Stimulated activated CD8-positive, alpha-beta memory T cell treated with anti-CD3 and anti-CD28 coated beads, Interleukin-12 subunit alpha, Interleukin-12 subunit beta, amount 100 ng/mL, for 1 hour (primary cell): ENCODE data around the gene RAPGEF3.

Experiments used
- DNase-seq: peaks from one replicate; pipeline ENCODE4 v3.0.0-alpha.2; 2020; ENCODE audit warnings: low read depth

The RAPGEF3 gene

DNA sequence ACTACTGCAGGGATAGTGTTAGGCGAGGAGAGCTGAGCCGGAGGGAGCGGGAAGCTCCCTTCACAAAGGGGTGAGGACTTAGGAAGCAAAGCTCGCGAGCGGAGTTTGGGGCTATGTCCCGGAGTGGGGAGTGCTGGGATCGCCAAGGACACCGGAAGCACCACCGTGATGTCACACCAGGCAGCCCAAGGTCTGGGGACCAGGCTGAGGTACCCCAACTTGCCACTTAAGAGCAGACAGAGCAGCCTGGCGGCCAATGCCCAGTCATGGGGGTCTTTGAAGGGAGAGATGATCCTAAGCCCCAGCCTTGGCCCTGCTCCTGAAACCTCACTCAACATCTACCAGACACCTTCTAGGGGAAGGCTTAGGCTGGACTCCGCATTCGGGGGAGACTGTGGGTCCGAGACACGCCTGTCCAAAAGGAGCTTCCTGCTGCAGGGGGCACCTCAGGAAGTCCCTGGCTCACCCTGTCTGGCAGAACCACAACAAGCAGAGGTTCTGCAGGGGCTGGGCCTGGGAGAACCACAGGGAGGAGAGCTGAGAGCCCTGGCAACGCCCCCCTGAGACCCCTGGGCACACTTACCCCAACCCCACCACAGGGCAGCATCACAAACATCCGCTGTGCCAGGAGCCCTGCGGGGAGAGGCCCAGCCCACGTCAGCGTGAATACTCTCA lies 32.1 kb upstream of the RAPGEF3 start:
- DNase-seq: no peak

DNA sequence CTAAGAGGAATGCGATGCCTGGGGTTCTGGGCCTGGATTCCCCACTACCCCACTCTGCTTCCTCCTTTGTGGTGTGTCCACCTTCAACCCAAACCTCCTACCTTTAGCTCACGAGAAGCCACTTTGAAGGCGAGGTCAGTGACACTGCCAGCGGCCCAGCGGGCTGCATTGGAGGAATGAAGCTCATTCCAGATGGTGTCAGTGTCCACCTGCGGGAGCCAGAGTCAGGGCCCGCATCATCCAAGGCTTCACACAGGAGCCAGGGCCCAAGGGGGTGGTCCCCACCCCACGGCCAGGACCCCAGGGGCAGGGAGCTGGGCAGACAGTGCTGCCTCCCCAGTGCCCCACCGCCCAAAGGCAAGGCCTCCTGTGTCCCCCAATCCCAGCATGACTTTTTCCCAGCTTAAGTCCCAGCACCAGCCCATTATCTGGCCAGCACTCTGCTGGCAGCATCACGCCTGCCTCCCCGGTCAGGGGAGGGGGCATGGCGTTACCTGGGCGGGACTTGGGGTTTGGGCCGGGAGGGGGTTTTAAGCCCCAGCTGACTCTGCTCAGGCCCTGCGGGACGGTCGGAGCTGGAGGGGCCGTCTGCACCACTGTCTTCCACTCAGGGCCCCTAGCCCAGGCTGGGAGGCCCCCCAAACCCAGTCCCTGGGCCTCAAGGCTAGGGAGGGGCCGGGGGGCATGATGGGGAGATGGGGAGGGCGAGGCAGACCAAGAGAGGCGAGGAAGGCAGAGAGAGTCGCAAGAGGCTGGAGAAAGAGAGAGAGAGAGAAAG lies 31.2 kb upstream of the RAPGEF3 start:
- no peak for DNase-seq

DNA sequence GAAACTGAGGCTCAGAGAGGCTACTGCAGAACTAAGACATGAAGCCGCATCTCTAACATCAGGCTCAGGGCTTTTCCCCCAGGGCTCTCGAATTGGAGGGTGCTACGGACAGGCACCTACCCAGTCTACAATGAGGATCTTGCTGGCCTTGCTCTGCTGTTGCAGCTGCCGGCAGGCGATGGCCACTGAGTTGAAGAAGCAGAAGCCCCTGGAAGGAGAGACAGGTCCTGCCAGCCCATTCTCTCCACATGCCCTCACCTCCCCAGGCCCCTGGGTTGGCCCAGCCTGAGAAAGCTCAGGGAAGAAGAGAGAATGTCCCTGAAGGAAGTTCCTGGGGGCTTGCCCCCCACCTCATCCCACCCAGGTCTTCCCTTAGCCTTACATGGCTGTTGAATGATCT lies 30.5 kb upstream of the RAPGEF3 start:
- no peak for DNase-seq

DNA sequence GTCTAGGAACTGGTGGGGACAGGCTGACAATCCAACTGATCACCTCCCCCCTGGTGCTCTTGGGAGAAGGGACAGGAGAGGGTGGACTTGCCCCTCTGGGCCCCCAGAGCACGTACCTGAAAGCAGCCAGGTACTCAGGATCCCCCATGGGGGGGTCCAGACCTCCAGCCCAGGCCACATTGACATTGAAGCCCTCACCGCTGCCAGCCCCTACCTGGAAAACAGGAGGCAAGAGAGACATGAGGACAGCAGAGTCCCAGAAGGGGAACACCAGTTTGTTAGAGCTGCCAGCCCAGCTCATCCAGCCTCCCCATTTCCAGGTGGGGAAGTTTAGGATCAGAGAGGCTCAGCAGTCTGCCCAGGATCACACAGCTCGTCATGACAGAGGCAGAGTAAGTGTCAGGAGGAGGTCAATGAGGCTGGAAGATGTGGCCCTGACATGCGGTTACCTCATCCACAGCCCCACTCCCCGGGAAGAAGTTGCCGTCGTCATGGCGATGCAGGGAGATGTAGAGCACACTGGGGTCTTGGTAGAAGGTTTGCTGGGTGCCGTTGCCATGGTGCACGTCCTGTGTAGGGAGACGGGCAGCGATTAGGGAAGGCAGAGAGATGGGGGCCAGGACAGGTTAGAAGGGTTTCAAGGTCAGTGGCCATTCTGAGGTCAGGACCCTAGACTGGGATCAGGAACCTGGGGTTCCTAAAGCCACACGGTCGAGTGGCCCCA lies 29.1 kb upstream of the RAPGEF3 start:
- DNase-seq: no peak

DNA sequence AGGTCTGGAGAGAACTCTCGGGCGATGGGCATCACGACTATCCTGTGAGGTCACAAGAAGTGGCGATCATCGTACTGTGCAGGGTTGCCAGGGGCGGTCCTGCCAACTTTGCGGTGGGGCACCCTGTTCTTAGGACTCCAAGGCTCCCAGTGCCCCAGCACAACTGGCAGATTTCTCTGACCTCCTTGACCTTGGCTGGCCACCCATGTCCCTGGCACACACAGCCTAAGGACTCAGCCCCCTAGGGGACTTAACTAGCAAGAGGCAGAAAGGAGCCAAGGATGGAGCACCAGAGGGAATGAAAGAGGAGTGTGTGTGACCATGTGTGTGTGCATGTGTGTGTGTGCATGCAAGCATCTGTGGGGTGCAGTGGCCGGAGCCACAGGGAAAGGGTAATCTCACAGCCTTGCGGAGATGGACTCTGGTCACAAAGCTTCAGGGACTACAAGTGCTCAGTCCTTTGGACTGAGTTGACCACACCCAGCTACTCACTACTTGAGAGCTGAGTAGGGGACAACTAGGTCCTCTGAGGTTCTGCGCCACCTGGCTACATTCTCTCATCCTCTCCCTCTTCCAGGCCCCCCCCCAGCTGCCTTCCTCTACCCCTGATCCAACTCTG lies 28.1 kb upstream of the RAPGEF3 start:
- no peak for DNase-seq

DNA sequence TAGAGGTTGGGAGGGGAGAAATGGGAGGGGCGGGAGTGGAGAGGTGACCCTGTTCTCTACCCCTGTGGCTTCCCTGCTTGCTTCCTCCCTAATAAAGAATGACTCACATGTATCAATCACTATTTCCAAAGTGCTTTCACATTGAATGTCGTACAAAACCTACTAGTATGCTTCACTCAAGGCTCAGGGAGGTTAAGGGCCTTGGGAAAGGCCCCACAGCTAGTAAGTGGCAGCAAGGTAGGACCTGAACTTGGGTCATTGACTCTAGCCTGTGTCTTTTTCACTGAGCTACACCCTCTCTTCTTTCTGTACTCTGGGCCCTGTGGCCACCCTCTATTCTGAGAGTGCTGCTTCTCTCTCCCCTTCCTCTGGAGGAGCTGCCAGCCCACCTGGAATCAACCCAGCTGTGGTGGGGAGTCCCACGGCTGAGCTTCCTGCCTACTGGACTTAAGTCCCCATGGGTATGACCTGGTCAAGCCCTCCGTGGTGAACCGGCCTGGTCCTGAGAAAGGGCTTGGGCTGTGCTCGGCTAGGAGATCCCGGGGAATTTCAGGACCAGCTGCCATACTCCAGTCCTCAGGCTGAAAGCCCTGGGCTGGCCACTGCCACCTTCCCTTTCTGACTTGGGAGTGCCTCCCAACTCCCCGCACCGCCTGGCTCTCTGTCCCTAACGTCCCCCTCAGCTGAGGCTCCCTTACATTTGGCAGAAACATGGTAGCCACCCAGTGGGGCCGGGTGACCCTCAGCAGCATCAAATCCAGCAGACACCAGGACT lies 27.4 kb upstream of the RAPGEF3 start:
- DNase-seq: no peak

DNA sequence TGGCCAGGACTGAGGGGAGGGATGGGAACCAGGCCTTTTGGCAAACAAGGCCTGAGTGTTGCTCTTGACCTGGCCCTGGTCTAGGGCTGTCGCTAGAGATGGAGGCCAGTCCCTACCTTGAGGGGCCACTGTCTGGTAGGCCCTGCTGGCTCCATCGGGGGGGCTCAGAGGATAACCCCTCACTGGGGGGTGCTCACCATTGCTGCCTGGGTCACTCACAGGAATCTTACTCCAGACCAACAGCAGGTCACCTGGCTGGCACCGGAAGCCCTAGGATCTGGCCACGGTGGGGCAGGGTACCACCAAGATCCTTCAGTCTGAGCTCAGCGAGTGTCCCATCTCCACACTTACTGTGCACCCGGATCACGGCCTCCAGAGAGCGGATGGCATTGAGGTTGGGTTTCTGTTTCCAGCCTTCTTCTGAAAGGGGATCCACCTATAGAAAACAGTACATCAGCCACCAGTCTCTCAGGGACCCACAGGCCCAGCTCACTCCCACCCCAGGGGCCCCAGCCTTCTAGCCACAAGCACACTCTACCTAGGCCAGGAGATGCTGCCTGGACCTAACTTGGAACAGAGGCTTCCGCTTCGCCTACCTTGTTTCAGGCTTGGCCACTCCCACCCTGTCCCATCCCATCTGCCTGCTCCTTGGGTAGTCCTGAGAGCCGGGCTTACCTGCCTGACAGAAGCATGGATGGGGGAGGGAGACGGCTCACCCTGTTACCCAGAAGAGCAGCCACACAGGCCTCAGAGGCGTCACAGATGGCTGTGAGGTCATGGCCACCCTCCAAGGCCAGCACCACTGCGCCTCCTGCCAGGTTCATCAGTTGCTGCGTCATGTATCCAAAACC lies 26.6 kb upstream of the RAPGEF3 start:
- DNase-seq: no peak

DNA sequence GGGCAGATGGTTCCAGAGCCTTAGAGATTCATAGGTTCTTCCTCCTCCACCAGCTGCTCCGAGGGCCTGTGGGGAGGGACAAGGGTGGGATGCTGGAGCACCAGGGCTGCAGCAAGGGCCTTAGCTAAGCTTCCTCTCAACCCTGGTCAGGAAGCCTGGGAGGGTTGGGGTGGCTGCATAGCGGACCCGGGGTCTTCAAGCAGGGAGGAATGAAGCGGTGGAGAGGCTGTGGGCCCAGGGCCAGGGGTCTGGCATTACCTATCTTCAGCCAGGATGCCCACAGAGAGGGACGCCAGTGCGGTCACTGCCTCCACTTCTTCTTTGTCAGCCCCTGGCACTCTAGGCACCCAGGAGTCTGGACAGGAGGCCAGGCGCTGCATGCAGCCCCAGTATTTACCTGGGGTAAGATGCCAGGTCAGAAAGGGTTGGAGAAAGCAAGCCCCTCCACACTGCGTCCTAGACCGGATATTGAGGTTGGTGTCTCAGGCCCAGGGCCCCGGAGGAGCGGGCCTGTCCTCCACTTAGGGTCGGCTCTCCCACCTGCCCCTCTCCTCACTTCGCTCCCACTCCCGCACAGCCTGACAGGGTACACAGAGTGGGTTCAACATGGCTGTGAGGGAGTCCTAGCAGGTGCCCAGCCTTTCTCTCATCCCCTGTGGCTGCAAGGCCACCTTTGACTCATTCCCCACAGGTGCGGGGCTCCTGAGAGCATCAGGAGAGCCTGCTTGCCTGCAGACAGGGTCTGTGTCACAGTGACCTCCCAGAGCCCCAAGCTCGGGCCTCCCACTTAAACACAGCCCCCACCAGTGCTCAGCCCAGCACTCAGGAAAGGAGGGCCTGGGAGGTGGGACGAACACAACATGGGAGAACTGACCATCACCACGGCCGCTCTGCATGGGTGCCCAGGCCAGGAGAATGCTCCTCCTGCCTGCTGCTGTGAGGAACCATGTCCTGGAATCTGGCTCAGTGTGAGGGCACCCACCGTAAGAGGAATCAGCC lies 25.4 kb upstream of the RAPGEF3 start:
- no peak for DNase-seq

DNA sequence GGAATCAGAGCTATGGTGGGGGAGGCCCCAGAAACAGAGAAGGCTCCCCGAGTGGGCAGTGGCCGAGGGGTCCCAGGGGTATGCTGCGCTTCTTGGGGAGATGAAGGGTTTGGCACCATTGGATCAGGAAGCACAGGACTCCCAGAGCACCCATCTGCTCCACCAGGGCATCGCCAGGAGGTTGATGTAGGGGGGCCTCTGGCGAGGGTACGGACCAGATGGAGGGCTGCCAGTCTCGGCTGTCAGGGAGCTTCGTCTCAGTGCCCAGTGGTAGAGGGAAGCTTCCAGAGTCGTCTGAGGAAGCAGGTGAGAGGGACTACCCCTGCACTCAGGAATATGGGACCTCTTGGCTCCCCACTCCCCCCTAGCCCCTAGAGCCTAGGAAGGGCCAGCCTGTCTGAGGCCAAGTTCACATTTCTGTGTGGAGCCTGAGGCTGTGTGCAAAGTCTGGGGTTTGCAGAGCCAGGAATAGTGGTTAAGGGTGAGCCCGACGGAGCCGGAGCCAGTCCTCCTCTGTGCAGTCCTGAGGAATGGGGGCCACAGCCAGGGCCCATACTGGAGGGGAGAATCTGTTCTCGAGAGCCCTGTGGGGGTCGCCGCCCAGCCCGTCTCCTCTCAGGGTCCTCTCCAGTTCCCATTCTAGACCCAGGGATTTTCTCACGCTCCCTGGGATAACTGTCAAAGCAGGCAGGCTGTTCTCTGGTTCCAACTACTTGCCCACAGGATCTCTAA lies 24.5 kb upstream of the RAPGEF3 start:
- DNase-seq: no peak

DNA sequence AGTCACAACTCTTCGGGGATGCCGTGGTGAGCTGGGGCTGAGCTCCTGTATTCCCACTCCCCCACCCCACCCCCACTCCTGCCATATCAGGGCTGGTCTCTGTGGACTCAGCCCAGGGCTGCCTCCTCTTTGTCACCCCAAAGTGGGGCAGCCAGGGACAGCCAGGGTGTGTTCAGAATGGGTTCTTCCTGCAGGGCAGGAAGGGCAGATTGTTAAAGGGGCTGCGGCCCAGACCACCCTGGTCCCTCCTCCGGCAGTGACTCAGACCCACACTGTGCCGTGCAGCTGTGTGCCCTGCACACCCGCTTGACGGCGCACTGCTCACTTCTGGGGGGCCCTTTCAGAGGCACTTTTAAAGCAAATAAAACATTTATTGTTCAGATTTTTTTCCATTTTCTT lies 23.7 kb upstream of the RAPGEF3 start:
- no peak for DNase-seq

DNA sequence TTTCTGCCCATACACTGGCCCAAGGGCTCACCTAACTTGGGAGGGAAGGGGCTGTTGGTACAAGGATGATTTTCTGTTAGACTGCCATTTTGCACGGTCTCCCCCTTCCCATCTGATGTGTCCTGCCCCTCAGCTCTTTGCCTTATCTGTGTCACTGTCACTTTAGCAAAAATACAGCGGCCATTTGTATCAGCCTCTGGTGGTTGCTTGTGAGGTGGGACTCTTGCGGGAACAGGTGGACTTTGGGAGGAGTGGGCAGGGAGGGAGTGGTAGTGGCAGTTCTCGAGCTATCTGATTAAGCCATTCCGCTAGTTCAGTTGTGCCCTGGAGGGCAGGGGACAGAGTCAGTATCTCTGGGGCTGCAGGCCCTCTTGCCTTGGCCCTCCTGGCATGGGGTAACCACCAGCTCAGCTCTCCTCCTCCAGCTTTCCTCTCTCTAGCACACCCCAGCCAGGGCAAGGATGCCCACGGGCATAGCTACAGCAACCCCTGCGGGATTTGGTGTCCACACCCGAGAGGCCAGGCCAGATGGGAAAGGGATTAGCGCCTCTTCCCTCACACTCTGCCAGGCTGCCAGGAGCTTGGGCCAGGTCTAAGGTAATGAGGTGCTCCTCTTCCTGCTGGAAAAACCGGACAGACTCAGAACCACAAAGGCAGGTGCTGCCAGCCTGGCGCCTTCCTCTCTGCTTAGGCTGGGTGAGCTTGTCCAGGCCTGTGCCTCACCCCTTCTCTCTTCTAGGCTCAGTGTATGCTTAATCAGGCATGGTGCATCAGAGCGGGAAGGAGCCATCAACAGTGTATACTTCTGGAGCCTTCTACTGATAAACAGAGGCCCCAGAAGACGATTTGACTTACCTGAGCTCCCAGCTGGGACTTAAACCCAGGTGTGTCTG lies 23.0 kb upstream of the RAPGEF3 start:
- DNase-seq: no peak

DNA sequence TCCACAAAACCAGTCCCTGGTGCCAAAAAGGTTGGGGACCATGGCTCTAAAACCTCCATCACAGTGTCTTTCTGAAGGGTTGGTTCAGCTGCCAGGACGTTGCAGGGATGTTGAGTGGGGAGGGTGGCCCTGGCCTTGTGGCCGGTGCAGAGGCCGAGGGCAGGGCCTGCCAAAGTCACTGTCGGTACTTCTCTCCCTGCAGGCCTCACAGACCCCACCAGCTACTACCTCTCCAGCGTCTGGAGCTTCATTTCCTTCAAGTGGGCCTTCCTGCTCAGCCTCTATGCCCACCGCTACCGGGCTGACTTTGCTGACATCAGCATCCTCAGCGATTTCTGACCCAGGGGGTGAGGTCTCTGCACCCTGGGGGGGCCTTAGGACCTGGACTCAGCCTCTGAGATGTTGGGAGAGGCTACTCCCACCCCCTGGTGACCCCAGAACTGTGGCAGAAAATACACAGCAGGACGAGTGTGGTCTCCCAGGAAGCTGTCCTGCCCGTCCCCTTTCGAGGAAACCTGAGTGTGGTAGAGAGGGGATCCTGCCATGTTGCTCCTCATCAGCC lies 21.3 kb upstream of the RAPGEF3 start:
- no peak for DNase-seq

DNA sequence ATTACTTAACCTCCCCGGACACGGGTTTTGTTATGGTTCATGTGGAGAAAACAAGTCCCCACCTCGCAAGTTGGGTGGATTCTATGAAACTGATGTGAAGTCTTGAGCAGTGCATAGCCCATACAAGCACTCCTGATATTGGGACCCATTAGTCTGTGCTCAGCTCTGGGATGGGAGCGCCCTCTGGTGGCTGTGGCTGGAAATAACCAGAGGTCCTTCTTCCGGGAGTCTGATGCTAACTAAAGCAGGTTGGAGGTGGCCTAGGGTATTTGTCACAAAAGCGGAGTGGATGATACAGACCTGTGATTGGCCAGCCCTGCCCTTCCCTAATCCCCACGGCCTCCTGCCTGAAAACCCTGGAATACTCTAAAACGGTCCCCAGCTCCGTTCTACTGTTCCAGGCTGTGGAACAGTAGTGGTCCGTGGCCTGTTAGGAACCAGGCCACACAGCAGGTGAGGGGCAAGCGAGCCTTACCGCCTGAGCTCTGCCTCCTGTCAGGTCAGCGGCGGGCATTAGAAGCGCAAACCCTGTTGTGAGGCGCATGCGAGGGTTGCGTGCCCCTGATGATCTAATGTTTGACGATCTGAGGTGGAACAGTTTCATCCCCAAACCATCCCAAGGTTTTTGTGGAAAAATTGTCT lies 20.7 kb upstream of the RAPGEF3 start:
- DNase-seq: peak; percentile 92

DNA sequence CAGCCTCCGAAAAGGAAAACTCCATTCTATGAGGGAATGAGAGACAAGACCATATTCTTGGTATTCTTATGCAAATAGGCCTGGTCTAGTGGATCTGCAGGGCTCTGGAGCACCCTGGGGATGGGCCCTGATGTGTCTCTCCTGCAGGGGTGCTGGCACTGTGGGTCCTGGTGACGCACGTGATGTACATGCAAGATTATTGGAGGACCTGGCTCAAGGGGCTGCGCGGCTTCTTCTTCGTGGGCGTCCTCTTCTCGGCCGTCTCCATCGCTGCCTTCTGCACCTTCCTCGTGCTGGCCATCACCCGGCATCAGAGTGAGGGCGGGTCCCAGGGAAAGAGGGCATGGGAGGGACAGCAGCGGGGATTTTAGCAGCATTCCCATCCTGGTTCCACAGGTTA lies 20.2 kb upstream of the RAPGEF3 start:
- DNase-seq: no peak

DNA sequence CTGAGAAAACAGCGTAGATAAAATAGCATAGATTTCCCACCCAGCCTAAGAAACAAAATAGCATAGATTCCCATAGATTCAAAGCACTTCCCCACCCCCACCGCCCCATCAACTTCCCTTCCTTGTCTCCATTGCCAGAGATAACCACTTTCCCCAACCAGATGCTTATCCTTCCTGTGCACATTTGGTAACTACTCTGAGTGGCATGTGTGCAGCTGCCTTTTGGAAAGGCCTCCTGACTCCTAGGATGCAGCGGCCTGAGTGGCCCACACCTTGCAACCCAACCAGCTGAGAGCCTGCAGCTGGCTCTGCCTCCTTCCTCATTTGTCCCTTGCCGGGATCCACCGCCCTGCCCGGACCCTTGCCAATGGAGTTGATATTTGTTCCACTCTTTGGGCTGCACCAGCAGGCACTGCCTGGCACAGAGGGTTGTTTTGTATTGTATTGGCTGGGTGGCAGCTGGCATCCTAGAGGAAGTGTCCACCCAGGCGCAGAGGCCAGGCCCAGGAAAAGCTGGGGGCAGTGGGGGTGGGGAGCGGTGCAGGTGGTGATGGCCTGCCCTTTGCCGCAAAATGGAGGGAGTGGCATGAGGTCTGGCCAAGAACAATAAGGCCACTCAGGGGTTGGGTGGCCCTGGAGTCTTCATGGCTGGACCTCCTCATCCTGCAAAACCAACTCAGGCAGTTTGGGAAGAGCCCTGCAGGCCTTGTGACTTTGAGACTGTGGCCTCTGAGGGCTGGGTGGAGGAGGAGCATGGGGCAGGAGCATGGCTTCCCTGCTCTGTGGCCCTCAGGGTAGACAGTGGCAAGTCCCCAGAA lies 19.3 kb upstream of the RAPGEF3 start:
- DNase-seq: no peak

DNA sequence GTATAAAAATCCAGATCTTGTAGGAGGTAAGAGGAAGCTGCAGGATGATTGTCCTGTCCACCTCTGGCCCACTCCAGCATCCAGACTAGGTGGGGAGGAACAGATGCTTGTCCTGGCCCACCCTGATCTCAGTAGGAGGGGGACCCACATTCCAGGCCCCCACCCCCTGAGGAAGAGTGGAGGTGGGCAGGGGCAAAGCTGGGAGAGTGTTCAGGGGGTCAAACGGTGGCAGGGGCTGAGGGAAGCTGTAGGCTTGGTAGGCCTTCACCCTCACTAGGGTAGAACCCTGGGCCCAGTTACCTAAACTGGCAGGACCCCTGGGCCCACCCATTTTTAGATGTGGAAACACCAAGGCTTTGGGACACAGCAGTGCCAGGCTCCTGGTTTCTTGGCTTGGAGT lies 18.5 kb upstream of the RAPGEF3 start:
- no peak for DNase-seq
